Hematopoietic multipotent progenitor cell treated with erythropoietin and hydrocortisone succinate and interleukin-3 and kit ligand, for 6 days (in vitro differentiated cells): Measurements from ENCODE around the gene DPEP3.

ENCODE experiments used
- DNase-seq: peaks from one replicate; pipeline ENCODE4 v3.0.0-alpha.2; 2015

Gene DPEP3

GRCh38 chr16:67928561-67929364, 51.5 kb downstream of the DPEP3 start:
- DNase-seq = peak; percentile 85

DNA sequence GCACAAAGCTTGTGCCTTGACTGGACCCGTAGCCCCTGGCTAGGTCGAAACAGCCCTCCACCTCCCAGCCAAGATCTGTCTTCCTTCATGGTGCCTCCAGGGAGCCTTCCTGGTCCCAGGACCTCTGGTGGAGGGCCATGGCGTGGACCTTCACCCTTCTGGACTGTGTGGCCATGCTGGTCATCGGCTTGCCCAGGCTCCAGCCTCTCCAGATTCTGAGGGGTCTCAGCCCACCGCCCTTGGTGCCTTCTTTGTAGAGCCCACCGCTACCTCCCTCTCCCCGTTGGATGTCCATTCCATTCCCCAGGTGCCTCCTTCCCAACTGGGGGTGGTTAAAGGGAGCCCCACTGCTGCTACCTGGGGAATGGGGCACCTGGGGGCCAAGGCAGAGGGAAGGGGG, 52.2 kb downstream of the DPEP3 start:
- DNase-seq = no peak

DNA sequence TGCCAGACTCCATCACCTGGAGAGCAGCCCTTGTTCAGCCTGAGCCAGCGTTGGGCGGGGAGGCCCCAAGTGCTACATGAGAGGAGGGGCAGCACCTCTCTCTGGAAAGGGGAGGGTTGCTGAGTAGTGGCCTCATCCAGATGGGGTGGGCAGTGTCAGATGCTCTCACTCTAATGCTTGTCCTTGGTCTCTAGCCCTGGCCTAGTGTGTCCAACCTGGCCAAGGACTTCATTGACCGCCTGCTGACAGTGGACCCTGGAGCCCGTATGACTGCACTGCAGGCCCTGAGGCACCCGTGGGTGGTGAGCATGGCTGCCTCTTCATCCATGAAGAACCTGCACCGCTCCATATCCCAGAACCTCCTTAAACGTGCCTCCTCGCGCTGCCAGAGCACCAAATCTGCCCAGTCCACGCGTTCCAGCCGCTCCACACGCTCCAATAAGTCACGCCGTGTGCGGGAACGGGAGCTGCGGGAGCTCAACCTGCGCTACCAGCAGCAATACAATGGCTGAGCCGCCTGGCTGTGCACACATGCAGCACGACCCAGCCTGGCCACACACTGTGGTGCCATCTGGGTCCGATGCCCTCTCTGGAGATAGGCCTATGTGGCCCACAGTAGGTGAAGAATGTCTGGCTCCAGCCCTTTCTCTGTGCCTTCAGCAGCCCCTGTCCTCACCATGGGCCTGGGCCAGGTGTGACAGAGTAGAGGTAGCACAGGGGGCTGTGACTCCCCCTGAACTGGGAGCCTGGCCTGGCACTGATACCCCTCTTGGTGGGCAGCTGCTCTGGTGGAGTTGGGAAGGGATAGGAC, 53.0 kb downstream of the DPEP3 start:
- DNase-seq = no peak

GRCh38 chr16:67926181-67926750, 54.0 kb downstream of the DPEP3 start:
- DNase-seq = peak; percentile 31
